Left ventricle myocardium inferior (tissue), 1 donor: ENCODE results near the gene CPLANE1. TPM values are rescaled to one million over a fixed set of nuclear protein-coding genes. Genes with fewer than 3 reads are reported as not detected.

Experiments
- DNase-seq: peaks from one replicate; pipeline ENCODE4 v3.0.0-alpha.2; 2020
- H3K27ac ChIP-seq: fragments of 200-600 bp; replicated peaks from 2 replicates; pipeline ENCODE4 v1.8.0; 2021
- H3K27me3 ChIP-seq: fragments of 200-600 bp; 2 replicates; pipeline ENCODE4 v1.8.0; 2021; ENCODE audit warnings: low read depth
- H3K36me3 ChIP-seq: fragments of 200-600 bp; 2 replicates; pipeline ENCODE4 v1.8.0; 2021
- H3K4me1 ChIP-seq: fragments of 200-600 bp; 2 replicates; pipeline ENCODE4 v1.8.0; 2021
- H3K4me3 ChIP-seq: fragments of 200-600 bp; 2 replicates; pipeline ENCODE4 v1.8.0; 2021; ENCODE audit warnings: mild to moderate bottlenecking, moderate library complexity
- H3K9me3 ChIP-seq: fragments of 200-600 bp; replicated peaks from 2 replicates; pipeline ENCODE4 v1.8.0; 2021
- CTCF ChIP-seq: fragments of 200-600 bp; IDR thresholded peaks from 2 replicates; pipeline ENCODE4 v1.8.0; 2021; ENCODE audit warnings: antibody characterized with exemption, mild to moderate bottlenecking, borderline replicate concordance
- intact Hi-C: fragments of 100-400 bp; cut with micrococcal nuclease; formaldehyde crosslinking; loops from one replicate; pipeline ENCODE4 v1.11.0; 2022
- total RNA-seq: library from RNA; stranded (reverse); fragmentation: NEBNext Ultra II Directional; extraction: Animal tissue kit (Norgen Biotek cat#: 25700); gene quantifications from one replicate; pipeline ENCODE4 v1.2.1, GENCODE V29; 2021
- donor health status: DM: no; HTN: yes; CAD: no; lungs with severe emphysema.

CPLANE1 gene
- total RNA-seq, 1 donor from 2014 or later = 8.3 TPM

GRCh38 chr5:37217976-37218375 lies 31.2 kb downstream of the CPLANE1 start:
- TF ChIP-seq CTCF = no peak
- H3K36me3 ChIP-seq = peaks cover 91% of the 10 kb centered on the region
- H3K27me3 ChIP-seq = no peaks in the 10 kb centered on the region
- intact Hi-C loops = no loop called here
- H3K27ac ChIP-seq = no peak overlapping the region
- peaks cover 6% of the 10 kb centered on the region for H3K4me1 ChIP-seq
- H3K9me3 ChIP-seq = no peaks in the 10 kb centered on the region
- H3K4me3 ChIP-seq = no peak overlapping the region
- DNase-seq = no peak

- DNase-seq = no peak
- Histone ChIP-seq H3K9me3 (no peaks in the 10 kb centered on the region), H3K36me3 (peaks cover 83% of the 10 kb centered on the region), H3K4me3 (no peak overlapping the region), H3K4me1 (peaks cover 6% of the 10 kb centered on the region), H3K27ac (no peak overlapping the region), H3K27me3 (no peaks in the 10 kb centered on the region)
- intact Hi-C loops = no loop called here
- TF ChIP-seq CTCF = no peak
Measured at GRCh38 chr5:37214550-37214949, 34.6 kb downstream of the CPLANE1 start.

GRCh38 chr5:37212096-37212495 lies 37.1 kb downstream of the CPLANE1 start:
- no peaks in the 10 kb centered on the region for H3K9me3 ChIP-seq
- H3K4me3 ChIP-seq = no peak overlapping the region
- TF ChIP-seq CTCF = no peak
- peaks cover 6% of the 10 kb centered on the region for H3K4me1 ChIP-seq
- H3K36me3 ChIP-seq = peaks cover 74% of the 10 kb centered on the region
- intact Hi-C loops = no loop called here
- H3K27ac ChIP-seq = no peak overlapping the region
- no peaks in the 10 kb centered on the region for H3K27me3 ChIP-seq
- DNase-seq = no peak

GRCh38 chr5:37211661-37212060 lies 37.5 kb downstream of the CPLANE1 start:
- intact Hi-C loops = no loop called here
- no peaks in the 10 kb centered on the region for H3K27me3 ChIP-seq
- no peak overlapping the region for H3K27ac ChIP-seq
- peaks cover 70% of the 10 kb centered on the region for H3K36me3 ChIP-seq
- H3K4me1 ChIP-seq = peaks cover 6% of the 10 kb centered on the region
- H3K4me3 ChIP-seq = no peak overlapping the region
- no peak for TF ChIP-seq CTCF
- DNase-seq = no peak
- no peaks in the 10 kb centered on the region for H3K9me3 ChIP-seq

- peak overlapping the region; percentile 33 for H3K4me3 ChIP-seq
- intact Hi-C loops = no loop called here
- peaks cover 68% of the 10 kb centered on the region for H3K36me3 ChIP-seq
- H3K9me3 ChIP-seq = no peaks in the 10 kb centered on the region
- DNase-seq = peak; percentile 32
- TF ChIP-seq CTCF = no peak
- no peaks in the 10 kb centered on the region for H3K27me3 ChIP-seq
- no peaks in the 10 kb centered on the region for H3K4me1 ChIP-seq
- no peak overlapping the region for H3K27ac ChIP-seq
Measured at GRCh38 chr5:37208883-37209797, 40.0 kb downstream of the CPLANE1 start.
